Sigmoid colon (tissue), 4 donors: ENCODE results near the gene OR4C5.

Experiments used
- EP300 ChIP-seq, 4 donors: sonication (generic); formaldehyde crosslinking; IDR thresholded peaks; one replicate each; pipeline ENCODE4 v1.6.1; 2017; ENCODE audit warnings: antibody characterized with exemption in 4 of 4
- POLR2A ChIP-seq, 2 donors: fragments of 450-650 bp; IDR thresholded peaks; one replicate each; pipeline ENCODE4 v1.6.1; 2016; ENCODE audit warnings: antibody characterized with exemption in 2 of 2, mild to moderate bottlenecking in 2 of 2, moderate library complexity in 2 of 2
- POLR2AphosphoS5 ChIP-seq, 4 donors: sonication (generic); formaldehyde crosslinking; IDR thresholded peaks; one replicate each; pipeline ENCODE4 v1.6.1; 2017; ENCODE audit warnings: antibody characterized with exemption in 4 of 4
- TF ChIP-seq, protein P1 (sequence below), 4 experiments: fragments of 450-650 bp in 3 of 4; fragments of 200-600 bp in 1 of 4; IDR thresholded peaks; one replicate each; pipeline ENCODE4 v1.5.1; 2016 to 2019; ENCODE audit warnings: antibody characterized with exemption in 4 of 4, mild to moderate bottlenecking in 3 of 4, moderate library complexity in 2 of 4

DNA sequence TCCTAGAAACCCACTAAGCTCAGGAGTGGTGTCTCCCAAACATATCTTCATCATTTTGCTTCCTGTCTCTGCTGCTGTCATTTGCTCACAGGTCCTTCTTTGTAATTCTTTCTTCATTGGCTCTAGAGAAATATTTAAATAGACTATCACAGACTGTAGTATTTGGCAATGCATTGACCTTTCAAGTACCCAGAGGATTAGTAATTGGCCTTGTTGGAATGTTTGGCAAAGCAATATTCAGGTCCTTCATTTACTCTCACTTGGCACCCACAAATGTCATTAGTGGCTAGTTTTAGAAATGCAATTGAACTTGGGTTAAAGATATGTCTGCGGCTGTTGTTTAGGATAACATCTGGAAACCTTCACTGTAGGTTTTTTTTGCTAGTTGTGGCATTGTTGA lies 11.6 kb downstream of the OR4C5 start:
- TF ChIP-seq, protein P1, sequence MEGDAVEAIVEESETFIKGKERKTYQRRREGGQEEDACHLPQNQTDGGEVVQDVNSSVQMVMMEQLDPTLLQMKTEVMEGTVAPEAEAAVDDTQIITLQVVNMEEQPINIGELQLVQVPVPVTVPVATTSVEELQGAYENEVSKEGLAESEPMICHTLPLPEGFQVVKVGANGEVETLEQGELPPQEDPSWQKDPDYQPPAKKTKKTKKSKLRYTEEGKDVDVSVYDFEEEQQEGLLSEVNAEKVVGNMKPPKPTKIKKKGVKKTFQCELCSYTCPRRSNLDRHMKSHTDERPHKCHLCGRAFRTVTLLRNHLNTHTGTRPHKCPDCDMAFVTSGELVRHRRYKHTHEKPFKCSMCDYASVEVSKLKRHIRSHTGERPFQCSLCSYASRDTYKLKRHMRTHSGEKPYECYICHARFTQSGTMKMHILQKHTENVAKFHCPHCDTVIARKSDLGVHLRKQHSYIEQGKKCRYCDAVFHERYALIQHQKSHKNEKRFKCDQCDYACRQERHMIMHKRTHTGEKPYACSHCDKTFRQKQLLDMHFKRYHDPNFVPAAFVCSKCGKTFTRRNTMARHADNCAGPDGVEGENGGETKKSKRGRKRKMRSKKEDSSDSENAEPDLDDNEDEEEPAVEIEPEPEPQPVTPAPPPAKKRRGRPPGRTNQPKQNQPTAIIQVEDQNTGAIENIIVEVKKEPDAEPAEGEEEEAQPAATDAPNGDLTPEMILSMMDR (IDR thresholded peaks at IDR 0.05), result no peak
- TF ChIP-seq POLR2A (IDR thresholded peaks at IDR 0.05), result no peak
- TF ChIP-seq POLR2AphosphoS5 (IDR thresholded peaks at IDR 0.05), result no peak
- TF ChIP-seq EP300 (IDR thresholded peaks at IDR 0.05), result no peak
